ENCODE measurements around the gene KITLG.

DNA sequence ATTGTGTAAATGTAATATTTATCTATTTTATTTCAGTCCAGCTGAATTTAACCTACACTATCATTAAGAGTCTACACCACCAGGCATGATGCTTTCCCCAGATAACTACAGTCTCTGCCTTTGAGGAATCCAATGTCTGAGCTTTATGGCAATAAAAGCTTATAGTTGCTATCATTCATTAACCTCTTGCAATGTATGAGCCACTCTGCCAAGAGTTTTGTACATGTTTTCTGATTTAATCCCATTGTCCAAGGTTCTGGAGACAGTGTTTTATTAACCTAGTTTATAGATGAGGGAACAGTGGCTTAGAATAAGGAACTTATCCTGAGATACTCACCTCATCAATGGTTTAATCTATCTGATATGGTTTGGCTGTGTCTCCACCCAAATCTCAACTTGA lies 17.1 kb upstream of the KITLG start:
- TF ChIP-seq, protein P1, sequence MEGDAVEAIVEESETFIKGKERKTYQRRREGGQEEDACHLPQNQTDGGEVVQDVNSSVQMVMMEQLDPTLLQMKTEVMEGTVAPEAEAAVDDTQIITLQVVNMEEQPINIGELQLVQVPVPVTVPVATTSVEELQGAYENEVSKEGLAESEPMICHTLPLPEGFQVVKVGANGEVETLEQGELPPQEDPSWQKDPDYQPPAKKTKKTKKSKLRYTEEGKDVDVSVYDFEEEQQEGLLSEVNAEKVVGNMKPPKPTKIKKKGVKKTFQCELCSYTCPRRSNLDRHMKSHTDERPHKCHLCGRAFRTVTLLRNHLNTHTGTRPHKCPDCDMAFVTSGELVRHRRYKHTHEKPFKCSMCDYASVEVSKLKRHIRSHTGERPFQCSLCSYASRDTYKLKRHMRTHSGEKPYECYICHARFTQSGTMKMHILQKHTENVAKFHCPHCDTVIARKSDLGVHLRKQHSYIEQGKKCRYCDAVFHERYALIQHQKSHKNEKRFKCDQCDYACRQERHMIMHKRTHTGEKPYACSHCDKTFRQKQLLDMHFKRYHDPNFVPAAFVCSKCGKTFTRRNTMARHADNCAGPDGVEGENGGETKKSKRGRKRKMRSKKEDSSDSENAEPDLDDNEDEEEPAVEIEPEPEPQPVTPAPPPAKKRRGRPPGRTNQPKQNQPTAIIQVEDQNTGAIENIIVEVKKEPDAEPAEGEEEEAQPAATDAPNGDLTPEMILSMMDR (IDR thresholded peaks at IDR 0.05; ENCODE audit: poor library complexity): no peak
- TF ChIP-seq EZH2phosphoT487 (IDR thresholded peaks at IDR 0.05; ENCODE audit: low read depth, severe bottlenecking, unreplicated experiment): no peak
- TF ChIP-seq EZH2 (IDR thresholded peaks at IDR 0.05; ENCODE audit: borderline replicate concordance): no peak
